OCI-LY1 (cell line): Measurements from ENCODE around the gene FBN1.

Experiments used
- H2AFZ ChIP-seq: fragments of 200-600 bp; sonication (generic), shearing (Covaris generic); 2 replicates; pipeline ENCODE4 v1.6.0; 2014; ENCODE audit warnings: antibody characterized with exemption, mild to moderate bottlenecking, low read length
- H3F3A ChIP-seq: fragments of 200-600 bp; sonication (generic), shearing (Covaris generic); 2 replicates; pipeline ENCODE4 v1.6.0; 2014; ENCODE audit warnings: mild to moderate bottlenecking, antibody characterized with exemption, low read length, moderate library complexity; ENCODE audit not compliant: insufficient read depth
- H3K27ac ChIP-seq: fragments of 200-600 bp; sonication (generic); 2 replicates; pipeline ENCODE4 v1.5.1; 2014; ENCODE audit warnings: low read length, mixed run types, mild to moderate bottlenecking, low read depth; ENCODE audit not compliant: poor library complexity, severe bottlenecking
- H3K27me3 ChIP-seq: fragments of 200-600 bp; sonication (generic); 2 replicates; pipeline ENCODE4 v1.6.0; 2014; ENCODE audit warnings: antibody characterized with exemption, mild to moderate bottlenecking, low read length, moderate library complexity; ENCODE audit not compliant: insufficient read depth
- H3K36me3 ChIP-seq: fragments of 200-600 bp; sonication (generic); 2 replicates; pipeline ENCODE4 v1.6.1; 2014; ENCODE audit warnings: mild to moderate bottlenecking, antibody characterized with exemption, low read length, moderate library complexity, mixed read lengths; ENCODE audit not compliant: insufficient read depth
- H3K4me1 ChIP-seq: fragments of 200-600 bp; sonication (generic); 2 replicates; pipeline ENCODE4 v1.5.1; 2014; ENCODE audit warnings: mild to moderate bottlenecking, low read length, moderate library complexity; ENCODE audit not compliant: insufficient read depth, severe bottlenecking
- H3K4me2 ChIP-seq: fragments of 200-600 bp; sonication (generic), shearing (Covaris generic); 2 replicates; pipeline ENCODE4 v1.6.1; 2014; ENCODE audit warnings: low read length
- H3K4me3 ChIP-seq: fragments of 200-600 bp; sonication (generic); 2 replicates; pipeline ENCODE4 v1.5.1; 2014; ENCODE audit warnings: low read length, low read depth, mild to moderate bottlenecking, mixed read lengths; ENCODE audit not compliant: poor library complexity, severe bottlenecking
- H3K79me2 ChIP-seq: fragments of 200-600 bp; shearing (Covaris generic); 2 replicates; pipeline ENCODE4 v1.6.1; 2016; ENCODE audit warnings: mixed run types, low read length, mixed read lengths; ENCODE audit not compliant: insufficient read depth
- H3K9ac ChIP-seq: fragments of 200-600 bp; sonication (generic), shearing (Covaris generic); 2 replicates; pipeline ENCODE4 v1.6.1; 2014; ENCODE audit warnings: mild to moderate bottlenecking, low read length, mixed read lengths
- H3K9me2 ChIP-seq: fragments of 200-600 bp; sonication (generic), shearing (Covaris generic); 2 replicates; pipeline ENCODE4 v1.6.1; 2014; ENCODE audit warnings: low read depth, mild to moderate bottlenecking, low read length, mixed read lengths
- H3K9me3 ChIP-seq: fragments of 200-600 bp; shearing (Covaris generic); 2 replicates; pipeline ENCODE4 v1.6.1; 2014; ENCODE audit warnings: low read length, mixed read lengths
- H4K20me1 ChIP-seq: fragments of 200-600 bp; sonication (generic), shearing (Covaris generic); 2 replicates; pipeline ENCODE4 v1.6.0; 2016; ENCODE audit warnings: mild to moderate bottlenecking, low read length; ENCODE audit not compliant: insufficient read depth
- EZH2 ChIP-seq: fragments of 200-600 bp; sonication (generic), shearing (Covaris generic); IDR thresholded peaks from 2 replicates; pipeline ENCODE4 v1.8.0; 2017; ENCODE audit warnings: borderline replicate concordance, mixed run types, mild to moderate bottlenecking, antibody characterized with exemption, low read length, moderate library complexity, mixed read lengths
- TF ChIP-seq, protein P1 (sequence below): fragments of 200-600 bp; sonication (generic), shearing (Covaris generic); IDR thresholded peaks from 2 replicates; pipeline ENCODE4 v1.5.1; 2017; ENCODE audit warnings: mild to moderate bottlenecking, antibody characterized with exemption, low read length, moderate library complexity, mixed read lengths

FBN1 gene

DNA sequence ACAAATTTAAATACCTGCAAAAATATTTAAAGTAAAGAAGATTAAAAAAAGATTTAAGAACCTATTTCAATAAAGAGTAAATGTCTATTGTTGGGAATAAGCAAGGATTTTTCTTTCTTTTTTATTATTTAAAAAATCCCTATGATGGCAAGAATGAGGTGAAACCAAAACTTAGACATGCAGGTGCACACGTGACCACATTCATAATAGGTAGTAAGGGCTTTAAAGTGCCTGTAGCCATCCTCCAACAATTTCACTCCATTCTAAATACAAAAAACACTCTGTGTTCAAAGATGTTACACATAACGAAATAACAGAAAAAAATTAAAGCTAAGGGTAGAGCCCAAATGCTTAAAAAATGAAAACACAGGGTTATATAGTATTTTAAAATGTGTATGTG is 74.0 kb downstream of the FBN1 start:
- no peak overlapping the region for H3K4me3 ChIP-seq
- no peaks in the 10 kb centered on the region for H3K9me2 ChIP-seq
- no peaks in the 10 kb centered on the region for H3K4me1 ChIP-seq
- no peaks in the 10 kb centered on the region for H3K36me3 ChIP-seq
- no peaks in the 10 kb centered on the region for H4K20me1 ChIP-seq
- no peak overlapping the region for H2AFZ ChIP-seq
- H3K27me3 ChIP-seq = no peaks in the 10 kb centered on the region
- TF ChIP-seq EZH2 = no peak
- TF ChIP-seq, protein P1, sequence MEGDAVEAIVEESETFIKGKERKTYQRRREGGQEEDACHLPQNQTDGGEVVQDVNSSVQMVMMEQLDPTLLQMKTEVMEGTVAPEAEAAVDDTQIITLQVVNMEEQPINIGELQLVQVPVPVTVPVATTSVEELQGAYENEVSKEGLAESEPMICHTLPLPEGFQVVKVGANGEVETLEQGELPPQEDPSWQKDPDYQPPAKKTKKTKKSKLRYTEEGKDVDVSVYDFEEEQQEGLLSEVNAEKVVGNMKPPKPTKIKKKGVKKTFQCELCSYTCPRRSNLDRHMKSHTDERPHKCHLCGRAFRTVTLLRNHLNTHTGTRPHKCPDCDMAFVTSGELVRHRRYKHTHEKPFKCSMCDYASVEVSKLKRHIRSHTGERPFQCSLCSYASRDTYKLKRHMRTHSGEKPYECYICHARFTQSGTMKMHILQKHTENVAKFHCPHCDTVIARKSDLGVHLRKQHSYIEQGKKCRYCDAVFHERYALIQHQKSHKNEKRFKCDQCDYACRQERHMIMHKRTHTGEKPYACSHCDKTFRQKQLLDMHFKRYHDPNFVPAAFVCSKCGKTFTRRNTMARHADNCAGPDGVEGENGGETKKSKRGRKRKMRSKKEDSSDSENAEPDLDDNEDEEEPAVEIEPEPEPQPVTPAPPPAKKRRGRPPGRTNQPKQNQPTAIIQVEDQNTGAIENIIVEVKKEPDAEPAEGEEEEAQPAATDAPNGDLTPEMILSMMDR = no peak
- H3K9me3 ChIP-seq = no peaks in the 10 kb centered on the region
- H3K79me2 ChIP-seq = no peaks in the 10 kb centered on the region
- no peak overlapping the region for H3K27ac ChIP-seq
- H3K9ac ChIP-seq = no peak overlapping the region
- no peaks in the 10 kb centered on the region for H3F3A ChIP-seq
- H3K4me2 ChIP-seq = no peak overlapping the region

DNA sequence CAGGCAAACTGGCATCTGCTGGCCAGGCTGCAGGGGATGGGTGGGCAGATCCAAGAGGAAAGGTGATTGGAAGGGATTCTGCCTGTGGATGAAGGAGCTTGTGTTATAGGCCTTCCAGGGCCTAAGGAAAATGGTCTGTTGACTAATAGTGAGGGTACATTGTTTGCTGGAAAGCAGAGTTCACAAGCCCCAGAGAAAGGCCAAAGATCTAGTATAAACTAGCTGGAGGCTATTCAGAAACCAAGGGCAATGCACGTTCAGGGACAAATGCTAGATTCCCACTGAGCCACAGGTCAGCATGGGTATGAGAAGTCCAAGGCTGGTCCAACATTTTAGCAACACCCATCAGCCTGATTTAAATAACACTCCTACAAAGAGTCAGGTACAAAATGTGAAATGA is 74.7 kb downstream of the FBN1 start:
- Histone ChIP-seq H3K36me3 (no peaks in the 10 kb centered on the region), H3K9me3 (no peaks in the 10 kb centered on the region), H3F3A (no peaks in the 10 kb centered on the region), H3K4me3 (no peak overlapping the region), H3K27me3 (no peaks in the 10 kb centered on the region), H4K20me1 (no peaks in the 10 kb centered on the region), H2AFZ (no peak overlapping the region), H3K4me2 (no peak overlapping the region), H3K9ac (no peak overlapping the region), H3K27ac (no peak overlapping the region), H3K79me2 (no peaks in the 10 kb centered on the region), H3K4me1 (no peaks in the 10 kb centered on the region), H3K9me2 (no peaks in the 10 kb centered on the region)
- TF ChIP-seq, protein P1 = no peak
- no peak for TF ChIP-seq EZH2

DNA sequence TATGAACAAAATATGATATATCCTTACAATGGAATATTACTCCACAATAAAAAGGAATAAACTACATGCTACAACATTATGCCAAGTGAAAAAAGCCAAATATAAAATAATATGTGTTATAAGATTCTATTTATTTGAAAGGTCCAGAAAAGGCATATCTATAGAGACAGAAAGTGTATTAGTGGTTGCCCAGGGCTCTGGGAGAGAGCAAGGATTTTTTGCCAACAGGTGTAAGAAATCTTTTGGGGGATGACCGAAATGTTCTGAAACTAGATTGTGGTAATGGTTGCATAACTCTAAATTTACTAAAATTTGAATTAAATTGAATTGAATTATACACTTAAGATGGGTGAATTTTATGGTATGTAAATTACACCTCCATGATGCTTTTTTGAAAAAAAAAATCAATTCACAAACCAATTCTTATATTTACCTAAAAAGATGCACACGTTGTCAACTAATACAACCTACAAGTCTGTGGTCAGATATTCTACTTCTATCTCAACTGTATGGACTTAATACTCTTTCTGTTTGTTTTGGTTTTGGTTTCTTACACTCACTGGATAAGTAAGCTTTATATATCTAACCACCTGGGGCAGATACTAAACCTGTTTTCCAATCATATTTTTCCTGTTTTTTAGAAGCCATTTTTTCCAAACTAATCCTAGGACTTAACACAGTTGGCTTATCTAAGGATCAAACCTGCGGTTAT is 75.8 kb downstream of the FBN1 start:
- Histone ChIP-seq H3K27me3 (no peaks in the 10 kb centered on the region), H3F3A (no peaks in the 10 kb centered on the region), H3K4me3 (no peak overlapping the region), H2AFZ (no peak overlapping the region), H4K20me1 (no peaks in the 10 kb centered on the region), H3K4me1 (no peaks in the 10 kb centered on the region), H3K36me3 (no peaks in the 10 kb centered on the region), H3K9me2 (no peaks in the 10 kb centered on the region), H3K4me2 (no peak overlapping the region), H3K9ac (no peak overlapping the region), H3K27ac (no peak overlapping the region), H3K79me2 (no peaks in the 10 kb centered on the region), H3K9me3 (no peaks in the 10 kb centered on the region)
- TF ChIP-seq, protein P1 = no peak
- TF ChIP-seq EZH2 = no peak
